Lung (tissue), 12 donors: ENCODE results near the gene TNFRSF4. TPM values are rescaled to one million over a fixed set of nuclear protein-coding genes. Genes with fewer than 3 reads are reported as not detected.

Experiments used
- ATAC-seq: fragments of 200-7000 bp; cut with Tn5 transposase; one replicate; pipeline ENCODE4 v1.9.1; 2020; ENCODE audit warnings: moderate number of reproducible peaks; ENCODE audit not compliant: insufficient read depth, low FRiP score
- DNase-seq, 3 donors: peaks; one replicate each; pipeline ENCODE4 v3.0.0-alpha.2; 2013 to 2017
- H3K27ac ChIP-seq, 2 donors: one replicate each; pipeline ENCODE4 v1.5.1; 2013; ENCODE audit warnings: mild to moderate bottlenecking in 2 of 2, moderate library complexity in 2 of 2, control low read depth in 1 of 2, inconsistent platforms in 1 of 2, low read depth in 1 of 2, low read length in 1 of 2
- H3K27me3 ChIP-seq, 3 donors: one replicate each; pipeline ENCODE4 v1.5.1; 2013; ENCODE audit warnings: low read length in 2 of 3; ENCODE audit not compliant: control insufficient read depth in 3 of 3, insufficient read depth in 3 of 3
- H3K36me3 ChIP-seq, 4 donors: one replicate each; pipeline ENCODE4 v1.5.1; 2013; ENCODE audit warnings: low read length in 4 of 4, mild to moderate bottlenecking in 1 of 4, moderate library complexity in 1 of 4; ENCODE audit not compliant: control insufficient read depth in 4 of 4, insufficient read depth in 4 of 4
- H3K4me1 ChIP-seq, 5 donors: one replicate each; pipeline ENCODE4 v1.5.1; 2013; ENCODE audit warnings: low read length in 5 of 5, mild to moderate bottlenecking in 2 of 5, moderate library complexity in 1 of 5; ENCODE audit not compliant: control insufficient read depth in 5 of 5, insufficient read depth in 5 of 5
- H3K4me3 ChIP-seq: one replicate; pipeline ENCODE4 v1.5.1; 2013; ENCODE audit warnings: mild to moderate bottlenecking, control low read depth, moderate library complexity
- H3K9ac ChIP-seq, 2 donors: one replicate each; pipeline ENCODE4 v1.5.1; 2013; ENCODE audit warnings: low read length in 2 of 2, control low read depth in 1 of 2; ENCODE audit not compliant: insufficient read depth in 1 of 2
- H3K9me3 ChIP-seq, 4 donors: one replicate each; pipeline ENCODE4 v1.5.1; 2013; ENCODE audit warnings: low read length in 3 of 4, mild to moderate bottlenecking in 1 of 4, moderate library complexity in 1 of 4; ENCODE audit not compliant: control insufficient read depth in 4 of 4, insufficient read depth in 3 of 4
- CTCF ChIP-seq: IDR thresholded peaks from 2 replicates; pipeline ENCODE4 v1.5.1; 2012; ENCODE audit warnings: mild to moderate bottlenecking; ENCODE audit errors: control extremely low read depth, extremely low read depth
- WGBS, 2 donors: extraction: QIAGEN DNeasy Blood & Tissue Kit; methylation state at CpG; one replicate each; pipeline ENCODE4 v1.1.7; 2013; 5-methylcytosine and 5-hydroxymethylcytosine counted together
- polyA plus RNA-seq, 2 donors: library from polyadenylated mRNA; stranded (reverse); fragments of 200-250 nt; gene quantifications; one replicate each; pipeline ENCODE4 v1.2.1, GENCODE V29; 2013
- total RNA-seq, 2 donors: library from RNA; depleted of rRNA in 1 of 2; stranded (reverse); fragments of >200 nt in 1 of 2; gene quantifications; one replicate each; pipeline ENCODE4 v1.2.1, GENCODE V29; 2014 to 2021
- donor health status: control.
- donor health status: control.
- donor health status: Bipolar disorder and iron deficiency.
- donor health status: healthy.
- donor health status: DM: yes; HTN: yes; CAD: no.

Gene TNFRSF4
- total and polyA plus RNA-seq, 4 donors = 3.6 to 11.3 (median 6.9) TPM

GRCh38 chr1:1246577-1247340, 32.8 kb upstream of the TNFRSF4 start, which contains the start of gene C1QTNF12:
Gene C1QTNF12 (minus strand): TSS chr1:1246722. CDS start chr1:1246690, 32 bp downstream.
- TF ChIP-seq CTCF = no peak
- Histone ChIP-seq H3K9ac (no peak within 1 kb of the TSS), H3K9me3 (peaks cover 0 to 7% (median 0%) of the 10 kb centered on the region in 4 donors), H3K4me1 (peaks cover 0 to 5% (median 0%) of the 10 kb centered on the region in 5 donors), H3K27me3 (peaks cover 6 to 27% (median 19%) of the 10 kb centered on the region in 3 donors), H3K4me3 (no peak within 1 kb of the TSS), H3K36me3 (no peaks in the 10 kb centered on the region), H3K27ac (no peak within 1 kb of the TSS)
- 4 to 5% methylated on average over 52 to 74 of the region's 74 CpGs for whole genome bisulfite sequencing, 2 donors
- DNase-seq (no peak), ATAC-seq (no peak)

GRCh38 chr1:1245817-1246576, 32.0 kb upstream of the TNFRSF4 start:
- WGBS, 2 donors = 36 to 40% methylated on average over 32 to 45 of the region's 45 CpGs
- H3K9ac ChIP-seq = no peak overlapping the region
- no peak for DNase-seq

GRCh38 chr1:1245178-1245816, 31.3 kb upstream of the TNFRSF4 start:
- H3K27ac ChIP-seq = no peak overlapping the region
- no peak for TF ChIP-seq CTCF
- 69 to 77% methylated on average over 18 to 23 of the region's 23 CpGs for WGBS, 2 donors
- no peak overlapping the region for H3K9ac ChIP-seq
- H3K4me3 ChIP-seq = no peak overlapping the region
- peaks cover 6 to 27% (median 19%) of the 10 kb centered on the region in 3 donors for H3K27me3 ChIP-seq
- no peak for ATAC-seq
- peaks cover 0 to 5% (median 0%) of the 10 kb centered on the region in 5 donors for H3K4me1 ChIP-seq
- DNase-seq = no peak
- H3K36me3 ChIP-seq = no peaks in the 10 kb centered on the region
- H3K9me3 ChIP-seq = peaks cover 0 to 7% (median 0%) of the 10 kb centered on the region in 4 donors

More at GRCh38 chr1:1245817-1246576, 32.0 kb upstream of the TNFRSF4 start:
- Histone ChIP-seq H3K9me3 (peaks cover 0 to 7% (median 0%) of the 10 kb centered on the region in 4 donors), H3K4me3 (no peak overlapping the region), H3K36me3 (no peaks in the 10 kb centered on the region), H3K27me3 (peaks cover 6 to 27% (median 19%) of the 10 kb centered on the region in 3 donors), H3K4me1 (peaks cover 0 to 5% (median 0%) of the 10 kb centered on the region in 5 donors), H3K27ac (no peak overlapping the region)
- no peak for ATAC-seq
- TF ChIP-seq CTCF = no peak
